ENCODE measurements around the gene CAP1. TPM values are rescaled to one million over a fixed set of nuclear protein-coding genes. Genes with fewer than 3 reads are reported as not detected.

CAP1 gene
- total RNA-seq, 4 donors from 2014 or later, result 81.0 to 290 (median 238) TPM

GRCh38 chr1:40096646-40096976, 56.1 kb downstream of the CAP1 start:
- peak; percentile 12 for DNase-seq
- in situ Hi-C loops (cut with MboI; ENCODE audit: low pct_ligation_motif_present in 1 of 4, low pct_unique_long_range_greater_than_20kb in 1 of 4, low sequenced_read_pairs in 3 of 4), result no loop called here
- no peak for TF ChIP-seq POLR2A (IDR thresholded peaks at IDR 0.05)
- peak overlapping the region; percentile 40 to 76 (median 47) for H3K4me3 ChIP-seq
- peaks cover 6% of the 10 kb centered on the region for H3K27me3 ChIP-seq
- peaks cover 0 to 21% (median 6%) of the 10 kb centered on the region in 4 donors for H3K4me1 ChIP-seq
- intact Hi-C loops (cut with DNase I; ENCODE audit: low total_unique reads), result no loop called here
- H3K9me3 ChIP-seq, result no peaks in the 10 kb centered on the region
- H3K27ac ChIP-seq, result peak overlapping the region; percentile 48 to 73 (median 59)
- H3K36me3 ChIP-seq, result peaks cover 0 to 7% (median 0%) of the 10 kb centered on the region in 4 donors
- 9% methylated on average over 9 of the region's 9 CpGs; no CpG with 5 or more reads in 1 of the 2 donors for WGBS, 2 donors (ENCODE audit: low coverage in 1 of 2)

GRCh38 chr1:40096977-40097782, 56.7 kb downstream of the CAP1 start, which contains the start of gene PPT1:
TSS of gene PPT1 (minus strand) at chr1:40097252. CDS start at chr1:40097238, 14 bp downstream.
- H3K27ac ChIP-seq, result peak within 1 kb of the TSS; percentile 48 to 73 (median 59)
- 2 to 7% methylated on average over 3 to 48 of the region's 51 CpGs for WGBS, 2 donors (ENCODE audit: low coverage in 1 of 2)

GRCh38 chr1:40102038-40102437, 61.5 kb downstream of the CAP1 start:
- TF ChIP-seq EP300 (IDR thresholded peaks at IDR 0.05; ENCODE audit: low read depth) (no peak), POLR2AphosphoS5 (IDR thresholded peaks at IDR 0.05) (no peak), CTCF (IDR thresholded peaks at IDR 0.05) (no peak), POLR2A (IDR thresholded peaks at IDR 0.05) (no peak)
- peaks cover 0 to 5% (median 2%) of the 10 kb centered on the region in 4 donors for H3K4me1 ChIP-seq
- DNase-seq, result no peak
- intact Hi-C loops (cut with DNase I; ENCODE audit: low total_unique reads) (no loop called here), in situ Hi-C loops (cut with MboI; ENCODE audit: low pct_ligation_motif_present in 1 of 4, low pct_unique_long_range_greater_than_20kb in 1 of 4, low sequenced_read_pairs in 3 of 4) (no loop called here)
- 85 to 100% methylated on average over 1 of the region's 1 CpG for WGBS, 2 donors (ENCODE audit: low coverage in 1 of 2)
- H3K27me3 ChIP-seq, result peaks cover 10% of the 10 kb centered on the region
- H3K36me3 ChIP-seq, result no peaks in the 10 kb centered on the region
- peaks cover 0 to 6% of the 10 kb centered on the region in 2 donors for H3K9me3 ChIP-seq
- H3K4me3 ChIP-seq, result no peak overlapping the region
- no peak overlapping the region for H3K27ac ChIP-seq

More at GRCh38 chr1:40096977-40097782, 56.7 kb downstream of the CAP1 start, which contains the start of gene PPT1:
- Histone ChIP-seq H3K4me3 (peak within 1 kb of the TSS; percentile 40 to 76 (median 47)), H3K4me1 (peaks cover 0 to 21% (median 6%) of the 10 kb centered on the region in 4 donors), H3K9me3 (no peaks in the 10 kb centered on the region), H3K36me3 (peaks cover 0 to 1% (median 0%) of the 10 kb centered on the region in 4 donors), H3K27me3 (peaks cover 10% of the 10 kb centered on the region)
- intact Hi-C loops (cut with DNase I; ENCODE audit: low total_unique reads) (no loop called here), in situ Hi-C loops (cut with MboI; ENCODE audit: low pct_ligation_motif_present in 1 of 4, low pct_unique_long_range_greater_than_20kb in 1 of 4, low sequenced_read_pairs in 3 of 4) (no loop called here)
- peak; percentile 82 for DNase-seq
- TF ChIP-seq POLR2A (IDR thresholded peaks at IDR 0.05), result peak; percentile 19
- TF ChIP-seq CTCF (IDR thresholded peaks at IDR 0.05), result no peak
- peak; percentile 44 to 66 (median 48) for TF ChIP-seq POLR2AphosphoS5 (IDR thresholded peaks at IDR 0.05)

- H3K27me3 ChIP-seq, result peaks cover 10% of the 10 kb centered on the region
- no peak for DNase-seq
- no peaks in the 10 kb centered on the region for H3K36me3 ChIP-seq
- H3K27ac ChIP-seq, result no peak overlapping the region
- no peak overlapping the region for H3K4me3 ChIP-seq
- no peak for TF ChIP-seq POLR2AphosphoS5 (IDR thresholded peaks at IDR 0.05)
- no peak for TF ChIP-seq CTCF (IDR thresholded peaks at IDR 0.05)
- no peak for TF ChIP-seq EP300 (IDR thresholded peaks at IDR 0.05; ENCODE audit: low read depth)
- no peak for TF ChIP-seq POLR2A (IDR thresholded peaks at IDR 0.05)
- intact Hi-C loops (cut with DNase I; ENCODE audit: low total_unique reads) (no loop called here), in situ Hi-C loops (cut with MboI; ENCODE audit: low pct_ligation_motif_present in 1 of 4, low pct_unique_long_range_greater_than_20kb in 1 of 4, low sequenced_read_pairs in 3 of 4) (no loop called here)
- 71 to 94% methylated on average over 1 to 3 of the region's 3 CpGs for WGBS, 2 donors (ENCODE audit: low coverage in 1 of 2)
- H3K4me1 ChIP-seq, result no peaks in the 10 kb centered on the region
- peaks cover 0 to 6% of the 10 kb centered on the region in 2 donors for H3K9me3 ChIP-seq
Observed at GRCh38 chr1:40102896-40103295, 62.4 kb downstream of the CAP1 start.

Data from transverse colon (tissue), 4 donors.